ENCODE measurements around the gene GRK2.

GRCh38 chr11:67227726-67228125 is 38.5 kb upstream of the GRK2 start:
- TF ChIP-seq CTCF (IDR thresholded peaks at IDR 0.05) (no peak), POLR2A (IDR thresholded peaks at IDR 0.05) (no peak)

Data from adrenal gland (tissue), 5 donors.